Measurements from ENCODE around the gene EXOC3.

Gene EXOC3

GRCh38 chr5:426392-426976 lies 16.5 kb upstream of the EXOC3 start:
- no peak for DNase-seq (ENCODE audit: low spot score)

GRCh38 chr5:427415-428087 lies 15.4 kb upstream of the EXOC3 start:
- DNase-seq (ENCODE audit: low spot score): no peak

GRCh38 chr5:428219-428618 lies 14.8 kb upstream of the EXOC3 start:
- no peak for DNase-seq (ENCODE audit: low spot score)

GRCh38 chr5:428754-429452 lies 14.1 kb upstream of the EXOC3 start:
- no peak for DNase-seq (ENCODE audit: low spot score)

GRCh38 chr5:429453-430188 lies 13.4 kb upstream of the EXOC3 start:
- no peak for DNase-seq (ENCODE audit: low spot score)

- DNase-seq (ENCODE audit: low spot score): no peak
Observed at GRCh38 chr5:430214-430925, 12.6 kb upstream of the EXOC3 start.

GRCh38 chr5:431001-431710 lies 11.8 kb upstream of the EXOC3 start:
- no peak for DNase-seq (ENCODE audit: low spot score)

- no peak for DNase-seq (ENCODE audit: low spot score)
Observed at GRCh38 chr5:431711-432050, 11.3 kb upstream of the EXOC3 start.

GRCh38 chr5:432201-432927 lies 10.6 kb upstream of the EXOC3 start:
- no peak for DNase-seq (ENCODE audit: low spot score)

GRCh38 chr5:432928-433791 lies 9.8 kb upstream of the EXOC3 start:
- no peak for DNase-seq (ENCODE audit: low spot score)

- no peak for DNase-seq (ENCODE audit: low spot score)
Observed at GRCh38 chr5:433836-434235, 9.1 kb upstream of the EXOC3 start.

GRCh38 chr5:434443-435146 lies 8.4 kb upstream of the EXOC3 start:
- no peak for DNase-seq (ENCODE audit: low spot score)

GRCh38 chr5:435156-435790 lies 7.7 kb upstream of the EXOC3 start:
- no peak for DNase-seq (ENCODE audit: low spot score)

- DNase-seq (ENCODE audit: low spot score): no peak
Observed at GRCh38 chr5:435961-436640, 6.9 kb upstream of the EXOC3 start.

GRCh38 chr5:436641-436975 lies 6.4 kb upstream of the EXOC3 start:
- DNase-seq (ENCODE audit: low spot score): no peak

- no peak for DNase-seq (ENCODE audit: low spot score)
Observed at GRCh38 chr5:437281-437771, 5.7 kb upstream of the EXOC3 start.

GRCh38 chr5:438481-438981 lies 4.4 kb upstream of the EXOC3 start:
- no peak for DNase-seq (ENCODE audit: low spot score)

GRCh38 chr5:439181-439580 lies 3.8 kb upstream of the EXOC3 start:
- DNase-seq (ENCODE audit: low spot score): no peak

Data from CD4-positive, alpha-beta T cell treated with Interleukin-6 at 100 ng/mL for 8 hours (primary cell).